H1 (cell line): ENCODE data around the gene SLIT3.

ENCODE experiments used
- CEBPB ChIP-seq: IDR thresholded peaks from 2 replicates; pipeline ENCODE4 v1.6.1; 2012; ENCODE audit warnings: low read depth, low read length
- EP300 ChIP-seq, 2 experiments: IDR thresholded peaks; 1 replicate in 1 of 2; 2 replicates in 1 of 2; pipeline ENCODE4 v1.6.1; 2011 to 2012; ENCODE audit warnings: low read depth in 2 of 2, low read length in 2 of 2, mild to moderate bottlenecking in 2 of 2, borderline replicate concordance in 1 of 2, inconsistent platforms in 1 of 2, moderate library complexity in 1 of 2
- EZH2 ChIP-seq: fragments of 200-600 bp; sonication (generic); IDR thresholded peaks from 2 replicates; pipeline ENCODE4 v1.7.1; 2012; ENCODE audit warnings: low read depth, mild to moderate bottlenecking, moderate library complexity, low read length, inconsistent platforms; ENCODE audit not compliant: severe bottlenecking
- KDM5A ChIP-seq: fragments of 200-600 bp; IDR thresholded peaks from 2 replicates; pipeline ENCODE4 v1.7.1; 2012; ENCODE audit warnings: mild to moderate bottlenecking, low read length, inconsistent platforms, mixed read lengths
- POLR2A ChIP-seq, 2 experiments: IDR thresholded peaks; 1 replicate in 1 of 2; 2 replicates in 1 of 2; pipeline ENCODE4 v1.6.1; 2011; ENCODE audit warnings: low read depth in 2 of 2, low read length in 2 of 2, mild to moderate bottlenecking in 2 of 2; ENCODE audit errors: control extremely low read depth in 1 of 2
- POLR2AphosphoS5 ChIP-seq: IDR thresholded peaks from 2 replicates; pipeline ENCODE4 v1.6.1; 2011; ENCODE audit warnings: low read depth, low read length
- RFX5 ChIP-seq: IDR thresholded peaks from 2 replicates; pipeline ENCODE4 v1.6.1; 2011; ENCODE audit warnings: low read depth, low read length, improper control_type of control experiment, borderline replicate concordance
- TAF1 ChIP-seq: IDR thresholded peaks from 2 replicates; pipeline ENCODE4 v1.6.1; 2011; ENCODE audit warnings: mild to moderate bottlenecking, low read depth, low read length
- YY1 ChIP-seq: IDR thresholded peaks from 2 replicates; pipeline ENCODE4 v1.6.1; 2011; ENCODE audit warnings: low read depth, mild to moderate bottlenecking, low read length
- TF ChIP-seq, protein P1 (sequence below), 3 experiments: IDR thresholded peaks; 1 replicate in 2 of 3; 2 replicates in 1 of 3; pipeline versions ENCODE4 v1.5.1 to v1.6.1; 2011; ENCODE audit warnings: low read length in 3 of 3, mild to moderate bottlenecking in 3 of 3, inconsistent platforms in 2 of 3, low read depth in 1 of 3, moderate library complexity in 1 of 3; ENCODE audit not compliant: insufficient read depth in 1 of 3; ENCODE audit errors: control extremely low read depth in 1 of 3
- TF ChIP-seq, protein P2 (sequence below): IDR thresholded peaks from 2 replicates; pipeline ENCODE4 v1.6.1; 2011; ENCODE audit warnings: low read length, improper control_type of control experiment

- TF ChIP-seq, protein P1, sequence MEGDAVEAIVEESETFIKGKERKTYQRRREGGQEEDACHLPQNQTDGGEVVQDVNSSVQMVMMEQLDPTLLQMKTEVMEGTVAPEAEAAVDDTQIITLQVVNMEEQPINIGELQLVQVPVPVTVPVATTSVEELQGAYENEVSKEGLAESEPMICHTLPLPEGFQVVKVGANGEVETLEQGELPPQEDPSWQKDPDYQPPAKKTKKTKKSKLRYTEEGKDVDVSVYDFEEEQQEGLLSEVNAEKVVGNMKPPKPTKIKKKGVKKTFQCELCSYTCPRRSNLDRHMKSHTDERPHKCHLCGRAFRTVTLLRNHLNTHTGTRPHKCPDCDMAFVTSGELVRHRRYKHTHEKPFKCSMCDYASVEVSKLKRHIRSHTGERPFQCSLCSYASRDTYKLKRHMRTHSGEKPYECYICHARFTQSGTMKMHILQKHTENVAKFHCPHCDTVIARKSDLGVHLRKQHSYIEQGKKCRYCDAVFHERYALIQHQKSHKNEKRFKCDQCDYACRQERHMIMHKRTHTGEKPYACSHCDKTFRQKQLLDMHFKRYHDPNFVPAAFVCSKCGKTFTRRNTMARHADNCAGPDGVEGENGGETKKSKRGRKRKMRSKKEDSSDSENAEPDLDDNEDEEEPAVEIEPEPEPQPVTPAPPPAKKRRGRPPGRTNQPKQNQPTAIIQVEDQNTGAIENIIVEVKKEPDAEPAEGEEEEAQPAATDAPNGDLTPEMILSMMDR (IDR thresholded peaks at IDR 0.05; ENCODE audit: control extremely low read depth in 1 of 3, insufficient read depth in 1 of 3, low read depth in 1 of 3, low read length in 3 of 3): no peak
- TF ChIP-seq KDM5A (no peak), YY1 (no peak), POLR2AphosphoS5 (no peak), POLR2A (IDR thresholded peaks at IDR 0.05; ENCODE audit: control extremely low read depth in 1 of 2, low read depth in 2 of 2, low read length in 2 of 2) (no peak), EP300 (IDR thresholded peaks at IDR 0.05; ENCODE audit: borderline replicate concordance in 1 of 2, low read depth in 2 of 2, low read length in 2 of 2) (no peak), CEBPB (no peak), EZH2 (no peak), RFX5 (no peak), TAF1 (no peak)
- TF ChIP-seq, protein P2, sequence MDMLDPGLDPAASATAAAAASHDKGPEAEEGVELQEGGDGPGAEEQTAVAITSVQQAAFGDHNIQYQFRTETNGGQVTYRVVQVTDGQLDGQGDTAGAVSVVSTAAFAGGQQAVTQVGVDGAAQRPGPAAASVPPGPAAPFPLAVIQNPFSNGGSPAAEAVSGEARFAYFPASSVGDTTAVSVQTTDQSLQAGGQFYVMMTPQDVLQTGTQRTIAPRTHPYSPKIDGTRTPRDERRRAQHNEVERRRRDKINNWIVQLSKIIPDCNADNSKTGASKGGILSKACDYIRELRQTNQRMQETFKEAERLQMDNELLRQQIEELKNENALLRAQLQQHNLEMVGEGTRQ: no peak
Measured at GRCh38 chr5:169295306-169295705, 5.6 kb downstream of the SLIT3 start.
